ENCODE measurements around the gene NKAPL.
"Not testable (repeated sequence)": the region's sequence is repeated elsewhere in the genome, so short reads cannot be mapped to it uniquely, and the experiment has no call there.

NKAPL gene

DNA sequence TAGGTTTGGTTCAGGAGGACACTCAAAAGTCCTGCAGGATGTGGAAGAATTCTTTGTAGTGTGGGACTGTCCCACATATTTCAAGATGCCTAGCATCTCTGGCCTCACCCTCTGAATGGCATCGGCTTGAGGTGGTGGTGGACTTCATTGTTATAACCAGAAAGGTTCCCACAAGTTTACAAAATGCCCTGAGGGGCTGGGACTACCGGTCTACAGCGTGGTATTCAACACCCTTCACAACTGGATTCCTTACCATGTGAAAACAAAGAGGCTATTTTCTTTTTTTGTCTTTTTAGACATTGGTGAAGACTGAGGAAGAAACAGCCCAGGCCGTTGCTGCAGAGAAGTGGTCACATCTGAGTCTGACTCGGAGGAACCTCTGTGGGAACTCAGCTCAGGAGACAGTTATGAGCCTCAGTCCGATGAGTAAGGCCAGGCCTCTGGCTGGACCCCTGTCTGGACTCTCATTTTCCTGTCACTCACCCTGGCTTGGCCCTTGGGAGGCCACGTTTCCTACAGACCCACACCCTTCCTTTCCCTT is 37.5 kb downstream of the NKAPL start:
- no peak for DNase-seq (ENCODE audit: low read depth)

DNA sequence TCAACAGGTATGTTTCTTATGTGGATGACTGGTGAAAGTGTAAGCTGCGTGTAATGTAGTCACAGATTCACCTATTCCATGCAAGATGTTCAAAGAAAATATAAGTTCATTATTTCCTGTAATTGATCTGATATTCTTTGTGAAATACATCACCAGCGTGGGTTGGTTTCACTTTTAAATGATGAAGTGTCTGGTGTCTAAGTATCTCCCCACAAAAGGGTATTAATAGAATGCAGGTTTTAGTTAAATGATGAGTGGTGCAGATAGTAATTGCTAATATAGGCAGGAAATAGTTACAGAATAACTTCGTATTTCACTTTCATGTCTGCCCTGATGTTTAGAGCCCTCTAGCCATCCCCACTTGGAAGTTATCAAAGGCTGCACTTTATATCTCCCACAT is 44.5 kb downstream of the NKAPL start:
- DNase-seq (ENCODE audit: low read depth) = no peak

DNA sequence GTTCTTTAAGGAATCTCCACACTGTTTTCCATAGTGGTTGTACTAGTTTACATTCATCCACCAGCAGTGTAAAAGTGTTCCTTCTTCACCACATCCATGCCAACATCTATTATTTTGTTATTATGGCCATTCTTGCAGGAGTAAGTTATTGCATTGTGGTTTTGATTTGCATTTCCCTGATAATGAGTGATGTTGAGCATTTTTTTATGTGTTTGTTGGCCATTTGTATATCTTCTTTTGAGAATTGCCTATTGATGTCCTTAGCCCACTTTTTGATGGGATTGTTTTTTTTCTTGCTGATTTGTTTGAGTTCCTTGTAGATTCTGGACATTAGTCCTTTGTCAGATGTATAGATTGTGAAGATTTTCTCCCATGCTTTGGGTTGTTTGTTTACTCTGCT is 47.3 kb downstream of the NKAPL start:
- DNase-seq (ENCODE audit: low read depth) = not testable (repeated sequence)
